SU-DHL-6 (cell line): ENCODE data around the gene CA11.
A peak's percentile ranks its signal among the peaks of the same experiment; 100 is the strongest.

ENCODE experiments used
- H2AFZ ChIP-seq: fragments of 200-600 bp; sonication (generic); 2 replicates; pipeline ENCODE4 v1.6.1; 2014; ENCODE audit warnings: low read depth, mild to moderate bottlenecking, moderate library complexity, mixed read lengths, antibody characterized with exemption, low read length; ENCODE audit not compliant: severe bottlenecking
- H3F3A ChIP-seq: fragments of 200-600 bp; shearing (Covaris generic); 2 replicates; pipeline ENCODE4 v1.6.0; 2016; ENCODE audit warnings: antibody characterized with exemption, mild to moderate bottlenecking; ENCODE audit not compliant: insufficient read depth
- H3K27ac ChIP-seq: fragments of 200-600 bp; sonication (generic); 2 replicates; pipeline ENCODE4 v1.5.1; 2016; ENCODE audit warnings: low read depth, mild to moderate bottlenecking, low read length, moderate library complexity, mixed read lengths
- H3K27me3 ChIP-seq: fragments of 200-600 bp; sonication (generic), shearing (Covaris generic); 2 replicates; pipeline ENCODE4 v1.6.0; 2014; ENCODE audit warnings: mild to moderate bottlenecking, low read length
- H3K36me3 ChIP-seq: fragments of 200-600 bp; sonication (generic); 2 replicates; pipeline ENCODE4 v1.6.1; 2014; ENCODE audit warnings: mild to moderate bottlenecking, low read length, mixed read lengths
- H3K4me2 ChIP-seq: fragments of 300-600, 200-600 bp; shearing (Covaris generic), sonication (generic); 2 replicates; pipeline ENCODE4 v1.6.0; 2014; ENCODE audit warnings: low read length, low read depth, mild to moderate bottlenecking; ENCODE audit not compliant: poor library complexity, severe bottlenecking
- H3K4me3 ChIP-seq: fragments of 200-600 bp; sonication (generic); 2 replicates; pipeline ENCODE4 v1.5.1; 2014; ENCODE audit warnings: antibody characterized with exemption, low read length, mild to moderate bottlenecking, mixed read lengths; ENCODE audit not compliant: insufficient read depth, poor library complexity, severe bottlenecking
- H3K79me2 ChIP-seq: fragments of 200-600 bp; sonication (generic); 2 replicates; pipeline ENCODE4 v1.6.1; 2014; ENCODE audit warnings: mild to moderate bottlenecking, low read length, moderate library complexity; ENCODE audit not compliant: insufficient read depth
- H3K9ac ChIP-seq: fragments of 200-600 bp; sonication (generic); 2 replicates; pipeline ENCODE4 v1.7.0; 2014; ENCODE audit warnings: mild to moderate bottlenecking, low read length
- H3K9me2 ChIP-seq: fragments of 200-600 bp; sonication (generic); replicated peaks from 2 replicates; pipeline ENCODE4 v1.6.1; 2014; ENCODE audit warnings: low read length; ENCODE audit not compliant: insufficient read depth
- H3K9me3 ChIP-seq: fragments of 200-600 bp; sonication (generic); 2 replicates; pipeline ENCODE4 v1.6.1; 2014; ENCODE audit warnings: low read length, mixed read lengths; ENCODE audit not compliant: insufficient read depth
- H4K20me1 ChIP-seq: fragments of 200-600 bp; sonication (generic); 2 replicates; pipeline ENCODE4 v1.6.1; 2014; ENCODE audit warnings: low read depth, mild to moderate bottlenecking, antibody characterized with exemption, low read length, moderate library complexity, mixed read lengths
- CTCF ChIP-seq: fragments of 200-600 bp; sonication (generic); IDR thresholded peaks from one replicate; pipeline ENCODE4 v1.5.1; 2017; ENCODE audit warnings: antibody characterized with exemption, mild to moderate bottlenecking, low read length, moderate library complexity; ENCODE audit not compliant: insufficient read depth, poor library complexity, severe bottlenecking
- EZH2phosphoT487 ChIP-seq: fragments of 200-600 bp; sonication (generic), shearing (Covaris generic); conservative IDR thresholded peaks from 2 replicates; pipeline ENCODE4 v1.6.1; 2018; ENCODE audit warnings: mild to moderate bottlenecking, antibody characterized with exemption, low read length, moderate library complexity, mixed read lengths

The CA11 gene

GRCh38 chr19:48616491-48617056, 29.4 kb downstream of the CA11 start:
- peak overlapping the region; percentile 79 for H3K4me3 ChIP-seq

GRCh38 chr19:48616041-48616436, 29.9 kb downstream of the CA11 start:
- Histone ChIP-seq H3K4me2 (no peak overlapping the region), H3F3A (peaks cover 20% of the 10 kb centered on the region), H3K27me3 (no peaks in the 10 kb centered on the region), H3K9ac (peak overlapping the region; percentile 92; the same call in 1 of the 2 replicates), H3K27ac (no peak overlapping the region), H3K36me3 (peaks cover 16% of the 10 kb centered on the region), H3K79me2 (peaks cover 39% of the 10 kb centered on the region), H3K9me2 (no peaks in the 10 kb centered on the region), H4K20me1 (peaks cover 14% of the 10 kb centered on the region), H2AFZ (no peak overlapping the region), H3K4me3 (no peak overlapping the region), H3K9me3 (no peaks in the 10 kb centered on the region)
- TF ChIP-seq EZH2phosphoT487 (no peak), CTCF (no peak)

More at GRCh38 chr19:48616491-48617056, 29.4 kb downstream of the CA11 start:
- H3K9me3 ChIP-seq, result no peaks in the 10 kb centered on the region
- H3K9ac ChIP-seq, result peak overlapping the region; percentile 92
- H3K27ac ChIP-seq, result no peak overlapping the region
- no peak overlapping the region for H2AFZ ChIP-seq
- H3K4me2 ChIP-seq, result peak overlapping the region; percentile 87
- H3K27me3 ChIP-seq, result no peaks in the 10 kb centered on the region
- peaks cover 39% of the 10 kb centered on the region for H3K79me2 ChIP-seq
- peaks cover 20% of the 10 kb centered on the region for H3F3A ChIP-seq
- H3K36me3 ChIP-seq, result peaks cover 16% of the 10 kb centered on the region
- H3K9me2 ChIP-seq, result no peaks in the 10 kb centered on the region
- H4K20me1 ChIP-seq, result peaks cover 14% of the 10 kb centered on the region
- TF ChIP-seq EZH2phosphoT487, result no peak

- no peak overlapping the region for H3K27ac ChIP-seq
- peaks cover 39% of the 10 kb centered on the region for H3K79me2 ChIP-seq
- no peak overlapping the region for H3K4me3 ChIP-seq
- no peak overlapping the region for H3K9ac ChIP-seq
- peaks cover 20% of the 10 kb centered on the region for H3F3A ChIP-seq
- no peaks in the 10 kb centered on the region for H3K9me2 ChIP-seq
- no peak overlapping the region for H2AFZ ChIP-seq
- TF ChIP-seq EZH2phosphoT487 (no peak), CTCF (no peak)
- H3K9me3 ChIP-seq, result no peaks in the 10 kb centered on the region
- no peaks in the 10 kb centered on the region for H3K27me3 ChIP-seq
- peaks cover 14% of the 10 kb centered on the region for H4K20me1 ChIP-seq
- no peak overlapping the region for H3K4me2 ChIP-seq
- peaks cover 16% of the 10 kb centered on the region for H3K36me3 ChIP-seq
Observed at GRCh38 chr19:48615231-48616040, 30.6 kb downstream of the CA11 start.
